GM18870 (cell line): Measurements from ENCODE around the gene MTSS2.

Experiments
- ATAC-seq: cut with Tn5 transposase; IDR thresholded peaks from one replicate; pipeline ENCODE4 v1.9.1; 2021; ENCODE audit warnings: moderate library complexity; ENCODE audit not compliant: unreplicated experiment

Gene MTSS2

GRCh38 chr16:70714581-70715054 is 28.8 kb upstream of the MTSS2 start:
- ATAC-seq = no peak

DNA sequence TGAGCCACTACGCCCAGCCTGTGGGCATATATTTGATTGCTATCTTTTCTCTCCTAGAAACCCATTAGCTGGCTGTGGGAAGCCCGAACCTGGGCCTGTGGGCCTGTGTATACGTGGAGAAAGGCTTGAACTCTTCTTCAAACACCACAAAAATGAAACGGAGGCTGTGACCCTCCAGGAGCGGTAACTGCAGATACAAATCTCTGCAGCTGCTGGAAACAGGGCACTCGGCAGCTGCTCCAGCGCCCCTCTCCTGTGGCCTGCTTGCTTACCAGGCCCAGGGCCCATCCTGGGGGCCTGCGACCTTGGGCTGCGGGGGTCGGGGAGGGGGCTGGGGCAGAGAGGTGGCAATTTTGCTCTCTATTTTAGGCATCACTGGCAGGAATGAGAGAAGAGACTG is 28.0 kb upstream of the MTSS2 start:
- no peak for ATAC-seq

- no peak for ATAC-seq
Observed at GRCh38 chr16:70713342-70713741, 27.5 kb upstream of the MTSS2 start.

GRCh38 chr16:70712942-70713341 is 27.1 kb upstream of the MTSS2 start:
- ATAC-seq = no peak

- no peak for ATAC-seq
Observed at GRCh38 chr16:70712359-70712758, 26.5 kb upstream of the MTSS2 start.

- ATAC-seq = no peak
Observed at GRCh38 chr16:70711211-70712031, 25.6 kb upstream of the MTSS2 start.

GRCh38 chr16:70710422-70711210 is 24.8 kb upstream of the MTSS2 start:
- no peak for ATAC-seq

DNA sequence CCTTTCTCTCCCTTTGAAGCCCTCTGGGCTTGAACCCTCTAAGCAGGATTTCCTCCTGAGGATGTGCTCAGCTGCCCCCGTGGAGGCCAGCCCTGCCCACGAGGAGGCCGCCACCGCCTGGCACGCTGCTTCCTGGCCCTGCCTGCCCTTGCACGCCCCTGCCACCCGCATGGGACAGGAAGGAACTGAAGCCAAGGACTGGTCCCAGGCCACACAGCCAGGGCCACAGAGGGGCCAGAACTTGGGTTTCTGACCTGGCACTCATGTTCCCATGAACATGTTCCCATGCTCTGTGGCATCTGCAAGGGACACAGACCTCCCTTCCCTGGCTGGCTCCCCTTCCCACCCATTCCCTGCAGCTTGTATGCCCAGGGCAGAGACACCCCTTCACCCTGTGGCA is 24.1 kb upstream of the MTSS2 start:
- ATAC-seq = no peak

GRCh38 chr16:70709457-70709856 is 23.6 kb upstream of the MTSS2 start:
- no peak for ATAC-seq

DNA sequence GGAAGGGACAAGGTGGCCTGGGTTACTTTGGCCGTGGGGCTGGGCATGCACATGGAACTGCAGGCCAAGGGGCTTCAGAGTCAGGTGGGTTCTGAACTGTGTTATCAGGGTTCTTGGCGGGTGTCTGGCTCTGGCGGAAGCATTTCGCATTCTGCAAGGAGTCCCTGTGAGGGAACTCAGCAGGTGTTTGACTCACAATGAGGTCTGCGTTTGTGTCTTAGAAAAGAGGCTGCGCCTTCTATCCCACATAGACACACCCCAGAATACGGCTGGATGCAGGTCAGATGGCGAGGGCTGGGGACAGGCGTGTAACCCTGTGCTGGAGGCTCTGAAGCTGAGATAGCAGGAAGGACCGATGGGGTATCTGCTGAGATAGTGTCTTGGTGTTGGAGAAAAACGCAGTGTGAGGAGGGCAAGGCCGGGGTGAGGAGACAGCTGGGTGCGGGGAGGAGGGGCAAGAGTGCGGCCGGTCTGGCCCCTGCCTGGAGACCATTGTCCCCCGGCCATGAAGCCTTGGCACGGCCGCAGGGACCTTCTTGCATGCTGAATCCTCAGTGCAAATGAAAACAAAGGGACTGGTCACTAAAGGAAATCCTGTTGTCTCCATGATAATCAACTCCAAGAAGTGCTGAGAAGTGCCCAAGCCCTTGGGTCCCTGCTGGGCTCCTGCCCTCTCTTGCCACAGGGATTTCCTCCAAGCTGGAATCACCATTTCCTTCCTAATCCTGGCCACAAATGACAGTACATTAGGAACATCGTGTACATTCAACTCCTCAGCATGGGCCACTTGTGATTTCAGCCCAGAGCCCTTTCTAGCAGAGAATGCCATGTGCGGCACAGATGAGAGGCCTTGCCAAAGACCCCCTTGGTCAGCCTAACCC is 22.8 kb upstream of the MTSS2 start:
- no peak for ATAC-seq

DNA sequence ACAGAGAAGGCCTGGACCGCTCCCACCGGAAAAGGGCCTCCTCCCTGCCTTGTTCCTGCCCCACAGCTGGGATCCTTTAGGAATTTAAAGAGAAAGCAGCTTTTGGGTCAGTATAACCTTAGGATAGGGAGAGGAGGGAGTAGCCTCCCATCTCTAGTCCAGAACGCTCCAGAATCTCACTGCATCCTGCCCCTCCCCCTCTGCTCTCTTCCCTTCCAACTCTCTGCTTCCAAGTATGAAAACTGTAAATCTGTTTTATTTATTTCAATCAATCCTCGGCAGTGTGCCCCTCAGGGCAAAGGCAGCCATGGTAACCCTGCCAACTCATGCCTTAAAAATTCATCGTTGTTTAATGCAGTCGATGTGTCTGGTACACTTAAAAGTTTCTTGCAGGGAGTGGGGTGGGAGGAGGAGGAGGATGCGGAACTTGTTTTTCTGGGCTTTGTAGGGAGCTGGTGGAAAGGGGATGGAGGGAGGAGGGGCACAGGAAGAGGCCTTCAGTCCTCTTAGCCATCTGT is 21.2 kb upstream of the MTSS2 start:
- no peak for ATAC-seq

- no peak for ATAC-seq
Observed at GRCh38 chr16:70705056-70705455, 19.2 kb upstream of the MTSS2 start.

DNA sequence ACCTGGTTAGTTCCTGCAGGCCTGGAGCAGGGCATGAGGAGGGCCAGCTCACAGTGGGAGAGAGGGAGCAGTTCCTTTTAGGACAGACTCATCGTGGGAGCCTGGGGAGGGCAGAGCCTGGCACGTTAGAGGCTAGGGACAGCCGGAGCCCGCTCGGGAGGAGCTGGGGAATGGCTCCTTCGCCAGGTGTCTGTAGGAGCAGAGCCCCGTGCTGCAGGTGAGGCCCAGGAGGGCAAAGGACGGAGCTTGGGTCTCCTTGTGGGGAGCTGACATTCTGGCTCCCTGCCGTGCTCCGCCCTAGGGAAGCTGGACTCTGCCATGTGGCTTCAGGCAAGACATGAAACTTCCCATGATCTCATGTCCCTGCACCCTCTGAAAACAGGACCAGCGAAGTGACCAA is 18.7 kb upstream of the MTSS2 start:
- no peak for ATAC-seq

GRCh38 chr16:70703835-70704381 is 18.1 kb upstream of the MTSS2 start:
- no peak for ATAC-seq

GRCh38 chr16:70703041-70703834 is 17.4 kb upstream of the MTSS2 start:
- no peak for ATAC-seq

DNA sequence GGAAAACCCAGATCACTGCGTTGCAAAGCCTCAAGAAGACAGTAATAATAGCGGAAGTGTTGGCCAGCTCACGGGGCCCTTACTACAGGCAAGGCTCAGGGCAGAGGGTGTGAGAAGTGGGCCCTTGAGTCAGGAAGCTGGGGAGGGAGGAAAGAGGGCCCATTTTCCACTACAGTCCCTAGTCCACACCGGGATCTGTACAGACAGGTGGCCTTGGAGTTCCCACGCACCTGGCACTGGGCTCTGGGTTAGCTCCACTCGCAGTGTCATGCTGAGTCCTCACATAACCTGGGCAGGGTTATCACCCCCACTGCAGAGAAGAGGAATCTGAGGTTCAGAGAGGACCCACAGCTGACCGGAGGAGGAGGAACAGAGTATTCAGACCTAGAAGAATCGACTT is 16.8 kb upstream of the MTSS2 start:
- no peak for ATAC-seq

GRCh38 chr16:70701998-70702397 is 16.1 kb upstream of the MTSS2 start:
- no peak for ATAC-seq

DNA sequence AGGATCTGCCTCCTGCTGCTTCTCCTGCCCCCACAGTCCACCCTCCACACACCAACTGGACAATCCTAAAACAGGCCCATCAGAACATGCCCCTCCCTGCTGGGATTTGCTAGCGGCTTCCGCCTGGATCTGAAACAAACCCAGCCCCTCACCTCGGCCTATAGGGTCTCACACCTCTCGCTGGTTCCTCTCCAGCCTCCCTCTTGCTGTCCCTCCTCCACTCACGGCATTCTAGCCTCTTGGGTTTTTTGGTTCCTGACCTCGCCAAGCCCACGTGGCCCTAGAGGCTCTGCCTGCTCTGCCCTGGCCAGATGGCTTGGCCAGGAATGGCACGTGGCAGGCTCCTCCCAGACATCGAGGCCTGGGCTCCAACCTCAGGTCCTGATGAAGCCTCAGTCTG is 15.7 kb upstream of the MTSS2 start:
- ATAC-seq = no peak

GRCh38 chr16:70701036-70701435 is 15.2 kb upstream of the MTSS2 start:
- ATAC-seq = no peak
